B cell (primary cell): ENCODE data around the gene ZNF766.
"Not testable (repeated sequence)": the region's sequence is repeated elsewhere in the genome, so short reads cannot be mapped to it uniquely, and the experiment has no call there.

Experiments
- CTCF ChIP-seq: fragments of 200-600 bp; IDR thresholded peaks from one replicate; pipeline ENCODE4 v1.8.0; 2022; ENCODE audit warnings: antibody characterized with exemption, mild to moderate bottlenecking
- EZH2 ChIP-seq: IDR thresholded peaks from 2 replicates; pipeline ENCODE4 v1.6.1; 2012; ENCODE audit warnings: borderline replicate concordance, low read depth, mild to moderate bottlenecking, moderate library complexity, low read length; ENCODE audit not compliant: insufficient read depth, poor library complexity, severe bottlenecking

GRCh38 chr19:52265556-52265955 is 3.8 kb upstream of the ZNF766 start:
- TF ChIP-seq CTCF, EZH2: not testable (repeated sequence)
